OCI-LY3 (cell line): ENCODE measurements around the gene WFDC2.

ENCODE experiments used
- H2AFZ ChIP-seq: fragments of 200-600, 300-600 bp; shearing (Covaris generic); 2 replicates; pipeline ENCODE4 v1.6.0; 2014; ENCODE audit warnings: antibody characterized with exemption, low read depth, low read length
- H3K27ac ChIP-seq: fragments of 200-600, 300-600 bp; sonication (generic); 2 replicates; pipeline ENCODE4 v1.5.1; 2014; ENCODE audit warnings: mild to moderate bottlenecking, low read length, moderate library complexity, mixed read lengths
- H3K27me3 ChIP-seq: fragments of 200-600, 300-600 bp; sonication (generic); 2 replicates; pipeline ENCODE4 v1.6.1; 2014; ENCODE audit warnings: low read depth, low read length, mixed read lengths
- H3K36me3 ChIP-seq: fragments of 200-600, 300-600 bp; sonication (generic); replicated peaks from 2 replicates; pipeline ENCODE3; 2014; ENCODE audit warnings: low read depth, low read length, mixed read lengths
- H3K4me1 ChIP-seq: fragments of 300-600, 200-600 bp; sonication (generic); 2 replicates; pipeline ENCODE4 v1.6.1; 2014; ENCODE audit warnings: low read length, mixed read lengths
- H3K4me2 ChIP-seq: fragments of 200-600, 300-600 bp; sonication (generic); 2 replicates; pipeline ENCODE4 v1.6.1; 2014; ENCODE audit warnings: low read length, mixed read lengths
- H3K4me3 ChIP-seq: fragments of 300-600, 200-600 bp; sonication (generic); 2 replicates; pipeline ENCODE4 v1.5.1; 2014; ENCODE audit warnings: antibody characterized with exemption, mild to moderate bottlenecking, low read length, moderate library complexity
- H3K79me2 ChIP-seq: fragments of 300-600, 200-600 bp; shearing (Covaris generic); 2 replicates; pipeline ENCODE4 v1.6.1; 2014; ENCODE audit warnings: mild to moderate bottlenecking, low read length, mixed read lengths
- H3K9ac ChIP-seq: fragments of 300-600, 200-600 bp; shearing (Covaris generic); 2 replicates; pipeline ENCODE4 v1.6.0; 2014; ENCODE audit warnings: mild to moderate bottlenecking, low read length, moderate library complexity
- H3K9me3 ChIP-seq: fragments of 200-600, 300-600 bp; shearing (Covaris generic); 2 replicates; pipeline ENCODE4 v1.6.1; 2014; ENCODE audit warnings: low read length, mixed read lengths; ENCODE audit not compliant: insufficient read depth
- H4K20me1 ChIP-seq: fragments of 200-600, 300-600 bp; sonication (generic); 2 replicates; pipeline ENCODE4 v1.6.1; 2016; ENCODE audit warnings: low read length, mixed read lengths; ENCODE audit not compliant: insufficient read depth
- EZH2phosphoT487 ChIP-seq: fragments of 200-600 bp; shearing (Covaris generic); IDR thresholded peaks from 2 replicates; pipeline ENCODE4 v1.6.1; 2018; ENCODE audit warnings: antibody characterized with exemption, mixed run types, low read depth
- TF ChIP-seq, protein P1 (sequence below): fragments of 200-600, 300-600 bp; sonication (generic); IDR thresholded peaks from 2 replicates; pipeline ENCODE4 v1.5.1; 2014; ENCODE audit warnings: antibody characterized with exemption, low read length, low read depth

Gene WFDC2

DNA sequence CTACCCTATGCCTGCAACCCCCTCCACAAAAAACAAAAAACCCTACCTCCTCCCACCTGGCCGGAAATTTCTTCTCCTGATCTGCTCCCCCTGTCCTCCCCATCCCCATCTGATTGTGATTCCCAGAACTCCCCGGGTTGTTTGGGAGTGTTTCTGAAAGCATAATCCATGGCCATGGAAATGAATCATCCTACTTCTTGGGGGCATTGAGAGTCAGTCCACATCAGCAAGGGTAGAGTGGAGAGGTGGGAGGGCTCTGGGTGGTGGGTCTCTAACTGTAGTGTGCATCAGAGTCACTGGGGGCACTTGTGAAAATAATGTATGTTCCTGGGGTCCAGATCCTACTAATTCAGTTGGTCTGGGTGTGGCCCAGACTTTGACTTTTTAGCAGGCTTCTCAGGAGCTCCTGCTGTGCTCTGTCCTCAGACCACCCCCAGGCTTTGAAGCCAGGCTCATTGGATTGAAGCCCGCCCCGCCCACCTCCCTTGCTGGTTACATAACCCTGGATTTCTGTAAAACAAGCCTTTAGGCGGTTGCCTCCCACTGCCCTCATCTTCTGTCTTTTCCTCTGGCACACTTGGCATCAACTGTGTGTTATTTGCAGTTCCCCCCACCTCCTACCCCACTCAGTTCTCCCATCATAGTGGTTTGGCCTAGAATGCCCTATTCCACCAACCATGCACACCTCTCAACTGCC, 43.1 kb upstream of the WFDC2 start:
- no peaks in the 10 kb centered on the region for H4K20me1 ChIP-seq
- no peak overlapping the region for H3K9ac ChIP-seq
- no peaks in the 10 kb centered on the region for H3K27me3 ChIP-seq
- no peaks in the 10 kb centered on the region for H3K79me2 ChIP-seq
- H3K4me3 ChIP-seq = no peak overlapping the region
- H3K27ac ChIP-seq = no peak overlapping the region
- H2AFZ ChIP-seq = no peak overlapping the region
- no peaks in the 10 kb centered on the region for H3K9me3 ChIP-seq
- H3K36me3 ChIP-seq = peaks cover 35% of the 10 kb centered on the region
- H3K4me2 ChIP-seq = no peak overlapping the region
- peaks cover 4% of the 10 kb centered on the region for H3K4me1 ChIP-seq
- TF ChIP-seq, protein P1, sequence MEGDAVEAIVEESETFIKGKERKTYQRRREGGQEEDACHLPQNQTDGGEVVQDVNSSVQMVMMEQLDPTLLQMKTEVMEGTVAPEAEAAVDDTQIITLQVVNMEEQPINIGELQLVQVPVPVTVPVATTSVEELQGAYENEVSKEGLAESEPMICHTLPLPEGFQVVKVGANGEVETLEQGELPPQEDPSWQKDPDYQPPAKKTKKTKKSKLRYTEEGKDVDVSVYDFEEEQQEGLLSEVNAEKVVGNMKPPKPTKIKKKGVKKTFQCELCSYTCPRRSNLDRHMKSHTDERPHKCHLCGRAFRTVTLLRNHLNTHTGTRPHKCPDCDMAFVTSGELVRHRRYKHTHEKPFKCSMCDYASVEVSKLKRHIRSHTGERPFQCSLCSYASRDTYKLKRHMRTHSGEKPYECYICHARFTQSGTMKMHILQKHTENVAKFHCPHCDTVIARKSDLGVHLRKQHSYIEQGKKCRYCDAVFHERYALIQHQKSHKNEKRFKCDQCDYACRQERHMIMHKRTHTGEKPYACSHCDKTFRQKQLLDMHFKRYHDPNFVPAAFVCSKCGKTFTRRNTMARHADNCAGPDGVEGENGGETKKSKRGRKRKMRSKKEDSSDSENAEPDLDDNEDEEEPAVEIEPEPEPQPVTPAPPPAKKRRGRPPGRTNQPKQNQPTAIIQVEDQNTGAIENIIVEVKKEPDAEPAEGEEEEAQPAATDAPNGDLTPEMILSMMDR = no peak
- no peak for TF ChIP-seq EZH2phosphoT487

GRCh38 chr20:45427236-45428149, 42.1 kb upstream of the WFDC2 start:
- H3K9ac ChIP-seq = no peak overlapping the region
- H4K20me1 ChIP-seq = no peaks in the 10 kb centered on the region
- peaks cover 14% of the 10 kb centered on the region for H3K4me1 ChIP-seq
- H3K27ac ChIP-seq = no peak overlapping the region
- no peaks in the 10 kb centered on the region for H3K27me3 ChIP-seq
- no peak overlapping the region for H3K4me2 ChIP-seq
- H3K36me3 ChIP-seq = peaks cover 34% of the 10 kb centered on the region
- H3K79me2 ChIP-seq = no peaks in the 10 kb centered on the region
- no peak overlapping the region for H3K4me3 ChIP-seq
- no peaks in the 10 kb centered on the region for H3K9me3 ChIP-seq
- no peak overlapping the region for H2AFZ ChIP-seq
- TF ChIP-seq, protein P1 = no peak
- no peak for TF ChIP-seq EZH2phosphoT487

- Histone ChIP-seq H3K4me3 (no peak overlapping the region), H4K20me1 (no peaks in the 10 kb centered on the region), H2AFZ (no peak overlapping the region), H3K4me1 (peaks cover 31% of the 10 kb centered on the region), H3K4me2 (no peak overlapping the region), H3K36me3 (peaks cover 28% of the 10 kb centered on the region), H3K9me3 (no peaks in the 10 kb centered on the region), H3K27ac (no peak overlapping the region), H3K79me2 (no peaks in the 10 kb centered on the region), H3K27me3 (no peaks in the 10 kb centered on the region), H3K9ac (no peak overlapping the region)
- no peak for TF ChIP-seq EZH2phosphoT487
- TF ChIP-seq, protein P1 = no peak
Observed at GRCh38 chr20:45429618-45430017, 39.9 kb upstream of the WFDC2 start.

- peak overlapping the region; percentile 66 for H3K4me2 ChIP-seq
Observed at GRCh38 chr20:45432294-45432693, 37.3 kb upstream of the WFDC2 start.

More at GRCh38 chr20:45432294-45432693, 37.3 kb upstream of the WFDC2 start:
- peak overlapping the region; percentile 78 for H3K27ac ChIP-seq
- TF ChIP-seq EZH2phosphoT487 = no peak
- TF ChIP-seq, protein P1 = no peak
- no peaks in the 10 kb centered on the region for H4K20me1 ChIP-seq
- no peaks in the 10 kb centered on the region for H3K79me2 ChIP-seq
- peak overlapping the region; percentile 34; the same call in 1 of the 2 replicates for H3K9ac ChIP-seq
- H3K4me3 ChIP-seq = peak overlapping the region; percentile 38
- H3K27me3 ChIP-seq = peaks cover 8% of the 10 kb centered on the region; the same call in 1 of the 2 replicates
- H2AFZ ChIP-seq = no peak overlapping the region
- peaks cover 48% of the 10 kb centered on the region for H3K4me1 ChIP-seq
- no peaks in the 10 kb centered on the region for H3K9me3 ChIP-seq
- peaks cover 18% of the 10 kb centered on the region for H3K36me3 ChIP-seq
